Endodermal cell (in vitro differentiated cells): ENCODE data around the gene CALR3. TPM values are rescaled to one million over a fixed set of nuclear protein-coding genes. Genes with fewer than 3 reads are reported as not detected.
"Not testable (repeated sequence)": the region's sequence is repeated elsewhere in the genome, so short reads cannot be mapped to it uniquely, and the experiment has no call there.

Experiments used
- DNase-seq: peaks from one replicate; pipeline ENCODE4 v3.0.0-alpha.2; 2017
- H3K27ac ChIP-seq: 2 replicates; pipeline ENCODE4 v1.5.1; 2013; ENCODE audit warnings: mild to moderate bottlenecking, low read depth, low read length, moderate library complexity
- H3K27me3 ChIP-seq: 2 replicates; pipeline ENCODE4 v1.6.1; 2013; ENCODE audit warnings: mild to moderate bottlenecking, low read length, moderate library complexity; ENCODE audit not compliant: insufficient read depth, control insufficient read depth, poor library complexity, severe bottlenecking
- H3K36me3 ChIP-seq: 2 replicates; pipeline ENCODE4 v1.7.0; 2013; ENCODE audit warnings: mild to moderate bottlenecking, low read length, moderate library complexity; ENCODE audit not compliant: control insufficient read depth, insufficient read depth
- H3K4me1 ChIP-seq: one replicate; pipeline ENCODE4 v1.7.0; 2013; ENCODE audit warnings: low read length; ENCODE audit not compliant: control insufficient read depth, insufficient read depth
- H3K4me3 ChIP-seq: 2 replicates; pipeline ENCODE4 v1.5.1; 2013; ENCODE audit warnings: mild to moderate bottlenecking, low read length, moderate library complexity
- H3K9ac ChIP-seq: 2 replicates; pipeline ENCODE4 v1.6.1; 2013; ENCODE audit warnings: mild to moderate bottlenecking, low read length, moderate library complexity; ENCODE audit not compliant: poor library complexity, severe bottlenecking; ENCODE audit errors: extremely low read depth
- H3K9me3 ChIP-seq: 2 replicates; pipeline ENCODE4 v1.6.1; 2013; ENCODE audit warnings: mild to moderate bottlenecking, low read length, moderate library complexity; ENCODE audit not compliant: control insufficient read depth
- H3K27ac Mint-ChIP-seq: 2 replicates; pipeline ENCODE4 v1.8.0; 2020; ENCODE audit warnings: mixed read lengths
- H3K27me3 Mint-ChIP-seq: 2 replicates; pipeline ENCODE4 v1.8.0; 2021; ENCODE audit warnings: mild to moderate bottlenecking, mixed read lengths; ENCODE audit not compliant: insufficient read depth
- H3K36me3 Mint-ChIP-seq: 2 replicates; pipeline ENCODE4 v1.8.0; 2020; ENCODE audit warnings: low read depth, mixed read lengths
- H3K4me1 Mint-ChIP-seq: 2 replicates; pipeline ENCODE4 v1.8.0; 2020; ENCODE audit warnings: mixed read lengths
- H3K4me3 Mint-ChIP-seq: 2 replicates; pipeline ENCODE4 v1.8.0; 2020; ENCODE audit warnings: mild to moderate bottlenecking, moderate library complexity, mixed read lengths
- H3K9me3 Mint-ChIP-seq: 2 replicates; pipeline ENCODE4 v1.8.0; 2020; ENCODE audit warnings: mild to moderate bottlenecking, mixed read lengths
- WGBS, 2 experiments: methylation state at CpG; one replicate each; pipeline versions ENCODE4 v1.1.5 to v1.1.7; 2013; ENCODE audit warnings: missing lambda C conversion rate in 2 of 2, mixed read lengths in 1 of 2; ENCODE audit not compliant: insufficient coverage in 1 of 2, insufficient read length in 1 of 2; 5-methylcytosine and 5-hydroxymethylcytosine counted together
- total RNA-seq, 2 donors: library from RNA; stranded (reverse); fragmentation: NEBNext Ultra II Directional in 1 of 2; extraction: Animal tissue kit (Norgen Biotek cat#: 25700) in 1 of 2; gene quantifications; 2 replicates in 1 of 2; 3 replicates in 1 of 2; pipeline ENCODE4 v1.2.1, GENCODE V29; 2021
- TF ChIP-seq, protein P1 (sequence below): fragments of 200-600 bp; sonication (generic); conservative IDR thresholded peaks from 2 replicates; pipeline ENCODE4 v1.5.0; 2021; ENCODE audit warnings: antibody characterized with exemption, mild to moderate bottlenecking

The CALR3 gene
- total RNA-seq, 2 donors from 2014 or later, result 0.27 TPM; not detected in 1

DNA sequence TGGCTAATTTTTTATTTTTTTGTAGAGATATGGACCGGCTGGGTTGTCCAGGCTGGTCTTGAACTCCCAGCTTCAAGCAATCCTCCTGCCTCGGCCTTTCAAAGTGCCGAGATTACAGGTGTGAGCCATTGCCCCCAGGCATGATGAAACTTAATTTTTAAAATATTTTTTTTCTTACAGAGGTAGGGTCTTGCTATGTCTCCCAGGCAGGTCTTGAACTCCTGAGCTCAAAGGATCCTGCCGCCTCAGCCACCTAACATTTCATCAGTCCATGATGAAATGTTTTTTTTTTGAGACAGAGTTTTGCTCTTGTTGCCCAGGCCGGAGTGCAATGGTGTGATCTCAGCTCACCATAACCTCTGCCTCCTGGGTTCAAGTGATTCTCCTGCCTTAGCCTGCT lies 12.6 kb upstream of the CALR3 start:
- no peak overlapping the region for H3K4me3 ChIP-seq
- DNase-seq, result no peak
- Mint-ChIP-seq H3K27me3 (no peaks in the 10 kb centered on the region), H3K4me1 (no peaks in the 10 kb centered on the region), H3K27ac (no peak overlapping the region), H3K36me3 (peaks cover 47% of the 10 kb centered on the region), H3K4me3 (no peak overlapping the region), H3K9me3 (no peaks in the 10 kb centered on the region)
- H3K27me3 ChIP-seq, result no peaks in the 10 kb centered on the region
- H3K36me3 ChIP-seq, result peaks cover 21% of the 10 kb centered on the region
- TF ChIP-seq, protein P1, sequence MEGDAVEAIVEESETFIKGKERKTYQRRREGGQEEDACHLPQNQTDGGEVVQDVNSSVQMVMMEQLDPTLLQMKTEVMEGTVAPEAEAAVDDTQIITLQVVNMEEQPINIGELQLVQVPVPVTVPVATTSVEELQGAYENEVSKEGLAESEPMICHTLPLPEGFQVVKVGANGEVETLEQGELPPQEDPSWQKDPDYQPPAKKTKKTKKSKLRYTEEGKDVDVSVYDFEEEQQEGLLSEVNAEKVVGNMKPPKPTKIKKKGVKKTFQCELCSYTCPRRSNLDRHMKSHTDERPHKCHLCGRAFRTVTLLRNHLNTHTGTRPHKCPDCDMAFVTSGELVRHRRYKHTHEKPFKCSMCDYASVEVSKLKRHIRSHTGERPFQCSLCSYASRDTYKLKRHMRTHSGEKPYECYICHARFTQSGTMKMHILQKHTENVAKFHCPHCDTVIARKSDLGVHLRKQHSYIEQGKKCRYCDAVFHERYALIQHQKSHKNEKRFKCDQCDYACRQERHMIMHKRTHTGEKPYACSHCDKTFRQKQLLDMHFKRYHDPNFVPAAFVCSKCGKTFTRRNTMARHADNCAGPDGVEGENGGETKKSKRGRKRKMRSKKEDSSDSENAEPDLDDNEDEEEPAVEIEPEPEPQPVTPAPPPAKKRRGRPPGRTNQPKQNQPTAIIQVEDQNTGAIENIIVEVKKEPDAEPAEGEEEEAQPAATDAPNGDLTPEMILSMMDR, result no peak
- no peak overlapping the region for H3K9ac ChIP-seq
- WGBS, 2 experiments, result 90 to 95% methylated on average over 3 to 5 of the region's 5 CpGs
- no peak overlapping the region for H3K27ac ChIP-seq
- H3K4me1 ChIP-seq, result no peaks in the 10 kb centered on the region
- no peaks in the 10 kb centered on the region for H3K9me3 ChIP-seq

DNA sequence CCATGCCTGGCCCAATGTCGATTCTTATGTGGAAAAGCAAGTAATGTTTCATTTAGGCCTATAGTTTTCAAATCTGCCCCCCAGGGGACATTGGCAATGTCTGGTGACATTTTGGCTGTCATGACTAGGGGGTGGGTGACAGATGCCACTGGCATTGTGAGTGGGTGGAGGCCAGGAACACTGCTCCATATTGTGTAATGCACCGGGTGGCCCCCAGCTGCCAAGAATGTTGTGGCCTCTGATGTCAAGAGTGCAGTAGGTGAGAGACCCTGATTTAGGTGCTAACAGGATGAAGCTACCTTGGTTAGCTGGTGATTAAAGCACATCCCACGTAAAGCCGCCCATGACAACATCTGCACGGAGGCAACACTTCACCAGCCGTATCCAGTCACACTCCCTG lies 11.0 kb upstream of the CALR3 start:
- H3K4me1 ChIP-seq, result no peaks in the 10 kb centered on the region
- no peaks in the 10 kb centered on the region for H3K9me3 Mint-ChIP-seq
- no peak overlapping the region for H3K4me3 ChIP-seq
- TF ChIP-seq, protein P1, result no peak
- peaks cover 29% of the 10 kb centered on the region for H3K36me3 ChIP-seq
- no peak overlapping the region for H3K9ac ChIP-seq
- no peaks in the 10 kb centered on the region for H3K9me3 ChIP-seq
- no peak overlapping the region for H3K27ac ChIP-seq
- H3K4me3 Mint-ChIP-seq, result no peak overlapping the region
- H3K27me3 ChIP-seq, result no peaks in the 10 kb centered on the region
- no peak overlapping the region for H3K27ac Mint-ChIP-seq
- peaks cover 46% of the 10 kb centered on the region for H3K36me3 Mint-ChIP-seq
- 95 to 96% methylated on average over 5 to 6 of the region's 6 CpGs for WGBS, 2 experiments
- H3K4me1 Mint-ChIP-seq, result no peaks in the 10 kb centered on the region
- H3K27me3 Mint-ChIP-seq, result no peaks in the 10 kb centered on the region
- DNase-seq, result no peak

DNA sequence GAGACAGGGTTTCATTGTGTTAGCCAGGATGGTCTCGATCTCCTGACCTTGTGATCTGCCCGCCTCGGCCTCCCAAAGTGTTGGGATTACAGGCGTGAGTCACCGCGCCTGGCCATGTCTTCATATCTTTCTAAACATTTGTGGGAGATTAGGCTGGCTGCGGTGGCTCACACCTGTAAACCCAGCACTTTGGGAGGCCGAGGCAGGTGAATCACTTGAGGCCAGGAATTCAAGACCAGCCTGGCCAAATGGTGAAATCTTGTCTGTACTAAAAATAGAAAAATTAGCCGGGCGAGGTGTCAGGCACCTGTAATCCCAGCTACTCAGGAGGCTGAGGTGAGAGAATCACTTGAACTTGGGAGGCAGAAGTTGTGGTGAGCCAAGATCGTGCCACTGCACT lies 10.2 kb upstream of the CALR3 start:
- 94 to 96% methylated on average over 8 to 11 of the region's 11 CpGs for WGBS, 2 experiments
- H3K9me3 Mint-ChIP-seq, H3K27ac ChIP-seq, H3K4me3 Mint-ChIP-seq, H3K9ac ChIP-seq, H3K27ac Mint-ChIP-seq, DNase-seq, H3K27me3 Mint-ChIP-seq, H3K4me3 ChIP-seq, H3K27me3 ChIP-seq, H3K4me1 Mint-ChIP-seq, H3K4me1 ChIP-seq, H3K9me3 ChIP-seq: not testable (repeated sequence)
- peaks cover 30% of the 10 kb centered on the region for H3K36me3 ChIP-seq
- peaks cover 48% of the 10 kb centered on the region for H3K36me3 Mint-ChIP-seq

DNA sequence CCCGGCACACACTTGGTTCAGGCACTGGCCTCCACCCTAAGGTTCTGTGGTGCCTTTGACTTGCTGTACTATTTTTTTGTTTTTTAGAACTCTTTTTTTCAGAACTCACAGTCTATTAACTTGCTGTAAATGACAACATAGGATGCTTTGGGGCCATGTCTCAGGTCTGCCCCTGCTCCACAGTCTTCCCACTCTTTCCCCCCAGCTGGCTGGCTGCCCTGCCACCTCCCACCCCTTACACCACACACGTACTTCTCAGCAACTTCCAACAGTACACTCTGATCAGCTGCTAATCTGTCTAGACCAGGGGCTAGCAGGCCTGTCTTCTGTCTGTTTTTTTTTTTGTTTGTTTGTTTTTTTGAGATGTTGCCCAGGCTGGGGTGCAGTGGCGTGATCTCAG lies 8.3 kb upstream of the CALR3 start:
- H3K36me3 ChIP-seq, result peaks cover 28% of the 10 kb centered on the region
- H3K27ac ChIP-seq, result no peak overlapping the region
- no peaks in the 10 kb centered on the region for H3K27me3 ChIP-seq
- TF ChIP-seq, protein P1, result no peak
- DNase-seq, result no peak
- H3K9ac ChIP-seq, result no peak overlapping the region
- 97 to 100% methylated on average over 2 to 3 of the region's 3 CpGs for WGBS, 2 experiments
- H3K4me1 ChIP-seq, result no peaks in the 10 kb centered on the region
- H3K9me3 Mint-ChIP-seq, result no peaks in the 10 kb centered on the region
- H3K4me3 ChIP-seq, result no peak overlapping the region
- no peak overlapping the region for H3K4me3 Mint-ChIP-seq
- no peaks in the 10 kb centered on the region for H3K27me3 Mint-ChIP-seq
- no peaks in the 10 kb centered on the region for H3K9me3 ChIP-seq
- no peak overlapping the region for H3K27ac Mint-ChIP-seq
- H3K36me3 Mint-ChIP-seq, result peaks cover 39% of the 10 kb centered on the region
- no peaks in the 10 kb centered on the region for H3K4me1 Mint-ChIP-seq
